ENCODE measurements around the gene PDE4D. TPM values are rescaled to one million over a fixed set of nuclear protein-coding genes. Genes with fewer than 3 reads are reported as not detected.
"Not testable (repeated sequence)": the region's sequence is repeated elsewhere in the genome, so short reads cannot be mapped to it uniquely, and the experiment has no call there.

PDE4D gene
- total RNA-seq, 1 donor from 2014 or later = 7.6 TPM

- H3K4me3 Mint-ChIP-seq (ENCODE audit: low read depth) = no peak overlapping the region
- H3K4me1 Mint-ChIP-seq (ENCODE audit: low read depth) = no peaks in the 10 kb centered on the region
- DNase-seq (ENCODE audit: low spot score, unreplicated experiment) = no peak
- no peaks in the 10 kb centered on the region for H3K36me3 Mint-ChIP-seq (ENCODE audit: insufficient read depth)
- no peak overlapping the region for H3K27ac Mint-ChIP-seq
- H3K9me3 Mint-ChIP-seq (ENCODE audit: low read depth) = peaks cover 4% of the 10 kb centered on the region
- H3K27me3 Mint-ChIP-seq = no peaks in the 10 kb centered on the region
- TF ChIP-seq CTCF (IDR thresholded peaks at IDR 0.05; ENCODE audit: unreplicated experiment) = no peak
Measured at GRCh38 chr5:59473611-59474010, 419.9 kb downstream of the PDE4D start.

GRCh38 chr5:59471463-59471862 lies 422.1 kb downstream of the PDE4D start:
- Mint-ChIP-seq H3K9me3 (ENCODE audit: low read depth) (no peaks in the 10 kb centered on the region), H3K4me1 (ENCODE audit: low read depth) (peaks cover 9% of the 10 kb centered on the region), H3K27me3 (no peaks in the 10 kb centered on the region), H3K27ac (no peak overlapping the region), H3K36me3 (ENCODE audit: insufficient read depth) (no peaks in the 10 kb centered on the region), H3K4me3 (ENCODE audit: low read depth) (no peak overlapping the region)
- no peak for TF ChIP-seq CTCF (IDR thresholded peaks at IDR 0.05; ENCODE audit: unreplicated experiment)
- no peak for DNase-seq (ENCODE audit: low spot score, unreplicated experiment)

- peaks cover 13% of the 10 kb centered on the region for H3K4me1 Mint-ChIP-seq (ENCODE audit: low read depth)
Measured at GRCh38 chr5:59467969-59468368, 425.6 kb downstream of the PDE4D start.

GRCh38 chr5:59466271-59466670 lies 427.3 kb downstream of the PDE4D start:
- Mint-ChIP-seq H3K36me3 (ENCODE audit: insufficient read depth) (no peaks in the 10 kb centered on the region), H3K4me1 (ENCODE audit: low read depth) (peaks cover 17% of the 10 kb centered on the region), H3K4me3 (ENCODE audit: low read depth) (no peak overlapping the region), H3K27me3 (no peaks in the 10 kb centered on the region), H3K27ac (peak overlapping the region; percentile 46), H3K9me3 (ENCODE audit: low read depth) (peaks cover 4% of the 10 kb centered on the region)
- DNase-seq (ENCODE audit: low spot score, unreplicated experiment) = no peak
- no peak for TF ChIP-seq CTCF (IDR thresholded peaks at IDR 0.05; ENCODE audit: unreplicated experiment)

More at GRCh38 chr5:59467969-59468368, 425.6 kb downstream of the PDE4D start:
- Mint-ChIP-seq H3K9me3 (ENCODE audit: low read depth) (peaks cover 4% of the 10 kb centered on the region), H3K27ac (no peak overlapping the region), H3K36me3 (ENCODE audit: insufficient read depth) (no peaks in the 10 kb centered on the region), H3K4me3 (ENCODE audit: low read depth) (no peak overlapping the region), H3K27me3 (no peaks in the 10 kb centered on the region)
- TF ChIP-seq CTCF (IDR thresholded peaks at IDR 0.05; ENCODE audit: unreplicated experiment) = no peak
- DNase-seq (ENCODE audit: low spot score, unreplicated experiment) = no peak

- peaks cover 17% of the 10 kb centered on the region for H3K4me1 Mint-ChIP-seq (ENCODE audit: low read depth)
- no peaks in the 10 kb centered on the region for H3K27me3 Mint-ChIP-seq
- peaks cover 4% of the 10 kb centered on the region for H3K9me3 Mint-ChIP-seq (ENCODE audit: low read depth)
- H3K4me3 Mint-ChIP-seq (ENCODE audit: low read depth) = no peak overlapping the region
- no peak overlapping the region for H3K27ac Mint-ChIP-seq
- DNase-seq (ENCODE audit: low spot score, unreplicated experiment) = no peak
- H3K36me3 Mint-ChIP-seq (ENCODE audit: insufficient read depth) = no peaks in the 10 kb centered on the region
- TF ChIP-seq CTCF (IDR thresholded peaks at IDR 0.05; ENCODE audit: unreplicated experiment) = no peak
Measured at GRCh38 chr5:59464969-59465368, 428.6 kb downstream of the PDE4D start.

- DNase-seq (ENCODE audit: low spot score, unreplicated experiment); H3K9me3 Mint-ChIP-seq (ENCODE audit: low read depth); H3K36me3 Mint-ChIP-seq (ENCODE audit: insufficient read depth); H3K27me3 Mint-ChIP-seq; H3K27ac Mint-ChIP-seq; H3K4me3 Mint-ChIP-seq (ENCODE audit: low read depth): not testable (repeated sequence)
- H3K4me1 Mint-ChIP-seq (ENCODE audit: low read depth) = peaks cover 21% of the 10 kb centered on the region
Measured at GRCh38 chr5:59463618-59464166, 429.8 kb downstream of the PDE4D start.

All from progenitor cell of endocrine pancreas (in vitro differentiated cells).